ENCODE measurements around the gene EME2. TPM values are rescaled to one million over a fixed set of nuclear protein-coding genes. Genes with fewer than 3 reads are reported as not detected.

Gene EME2
- total RNA-seq, 4 donors from 2014 or later, result 12.8 to 31.8 (median 22.0) TPM

DNA sequence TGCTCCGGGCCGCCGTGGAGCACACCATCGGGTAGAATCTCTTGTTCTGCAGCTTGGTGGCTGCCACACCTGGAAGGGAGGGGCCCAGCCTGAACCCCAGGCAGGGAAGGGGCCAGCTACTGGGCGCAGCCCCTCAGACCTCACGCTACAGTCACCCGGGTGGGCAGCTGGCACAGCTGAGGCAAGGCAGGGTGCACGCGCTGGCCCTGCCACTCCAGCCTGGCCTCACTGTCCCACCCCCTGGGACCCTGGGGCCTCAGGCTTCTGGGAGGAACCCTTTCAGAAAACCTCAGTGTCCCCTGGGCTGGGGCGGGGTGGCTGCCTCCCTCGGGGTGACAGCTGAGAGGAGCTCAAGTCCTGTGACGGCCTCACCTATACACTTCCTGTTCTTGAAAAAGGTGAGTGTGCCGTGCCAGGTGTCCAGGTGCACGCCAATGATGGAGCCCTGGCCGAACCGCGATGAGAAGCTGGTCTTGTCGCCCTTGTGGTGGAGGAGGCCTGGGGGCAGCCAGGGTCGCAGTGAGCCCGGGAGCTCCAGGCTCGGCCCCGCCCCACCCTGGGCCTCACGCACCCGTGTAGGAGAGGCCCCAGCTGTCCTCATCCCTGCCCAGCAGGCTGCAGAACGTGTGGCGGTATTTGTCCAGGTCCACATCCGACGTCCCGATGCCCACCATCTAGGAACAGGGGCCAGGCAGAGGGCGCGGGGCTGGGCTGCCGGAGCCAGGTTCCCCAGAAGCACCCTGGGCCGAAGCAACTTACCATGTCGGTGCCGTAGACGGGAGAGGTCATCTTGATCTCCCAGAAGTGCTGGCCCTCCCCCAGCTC is 5.0 kb downstream of the EME2 start:
- peaks cover 23 to 26% of the 10 kb centered on the region in 2 donors for H3K36me3 ChIP-seq
- H3K9me3 ChIP-seq, result no peaks in the 10 kb centered on the region
- intact Hi-C loops (cut with DNase I), result no loop called here
- H3K4me3 ChIP-seq (replicated peaks in 1 of 3), result no peak overlapping the region
- WGBS, 2 donors, result 86 to 87% methylated on average over 9 to 29 of the region's 36 CpGs
- DNase-seq, result no peak
- H3K4me1 ChIP-seq, result peaks cover 22 to 26% of the 10 kb centered on the region in 2 donors
- H3K27me3 ChIP-seq, result no peaks in the 10 kb centered on the region
- H3K27ac ChIP-seq, result no peak overlapping the region
- TF ChIP-seq, protein P1, sequence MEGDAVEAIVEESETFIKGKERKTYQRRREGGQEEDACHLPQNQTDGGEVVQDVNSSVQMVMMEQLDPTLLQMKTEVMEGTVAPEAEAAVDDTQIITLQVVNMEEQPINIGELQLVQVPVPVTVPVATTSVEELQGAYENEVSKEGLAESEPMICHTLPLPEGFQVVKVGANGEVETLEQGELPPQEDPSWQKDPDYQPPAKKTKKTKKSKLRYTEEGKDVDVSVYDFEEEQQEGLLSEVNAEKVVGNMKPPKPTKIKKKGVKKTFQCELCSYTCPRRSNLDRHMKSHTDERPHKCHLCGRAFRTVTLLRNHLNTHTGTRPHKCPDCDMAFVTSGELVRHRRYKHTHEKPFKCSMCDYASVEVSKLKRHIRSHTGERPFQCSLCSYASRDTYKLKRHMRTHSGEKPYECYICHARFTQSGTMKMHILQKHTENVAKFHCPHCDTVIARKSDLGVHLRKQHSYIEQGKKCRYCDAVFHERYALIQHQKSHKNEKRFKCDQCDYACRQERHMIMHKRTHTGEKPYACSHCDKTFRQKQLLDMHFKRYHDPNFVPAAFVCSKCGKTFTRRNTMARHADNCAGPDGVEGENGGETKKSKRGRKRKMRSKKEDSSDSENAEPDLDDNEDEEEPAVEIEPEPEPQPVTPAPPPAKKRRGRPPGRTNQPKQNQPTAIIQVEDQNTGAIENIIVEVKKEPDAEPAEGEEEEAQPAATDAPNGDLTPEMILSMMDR (IDR thresholded peaks at IDR 0.05), result no peak

DNA sequence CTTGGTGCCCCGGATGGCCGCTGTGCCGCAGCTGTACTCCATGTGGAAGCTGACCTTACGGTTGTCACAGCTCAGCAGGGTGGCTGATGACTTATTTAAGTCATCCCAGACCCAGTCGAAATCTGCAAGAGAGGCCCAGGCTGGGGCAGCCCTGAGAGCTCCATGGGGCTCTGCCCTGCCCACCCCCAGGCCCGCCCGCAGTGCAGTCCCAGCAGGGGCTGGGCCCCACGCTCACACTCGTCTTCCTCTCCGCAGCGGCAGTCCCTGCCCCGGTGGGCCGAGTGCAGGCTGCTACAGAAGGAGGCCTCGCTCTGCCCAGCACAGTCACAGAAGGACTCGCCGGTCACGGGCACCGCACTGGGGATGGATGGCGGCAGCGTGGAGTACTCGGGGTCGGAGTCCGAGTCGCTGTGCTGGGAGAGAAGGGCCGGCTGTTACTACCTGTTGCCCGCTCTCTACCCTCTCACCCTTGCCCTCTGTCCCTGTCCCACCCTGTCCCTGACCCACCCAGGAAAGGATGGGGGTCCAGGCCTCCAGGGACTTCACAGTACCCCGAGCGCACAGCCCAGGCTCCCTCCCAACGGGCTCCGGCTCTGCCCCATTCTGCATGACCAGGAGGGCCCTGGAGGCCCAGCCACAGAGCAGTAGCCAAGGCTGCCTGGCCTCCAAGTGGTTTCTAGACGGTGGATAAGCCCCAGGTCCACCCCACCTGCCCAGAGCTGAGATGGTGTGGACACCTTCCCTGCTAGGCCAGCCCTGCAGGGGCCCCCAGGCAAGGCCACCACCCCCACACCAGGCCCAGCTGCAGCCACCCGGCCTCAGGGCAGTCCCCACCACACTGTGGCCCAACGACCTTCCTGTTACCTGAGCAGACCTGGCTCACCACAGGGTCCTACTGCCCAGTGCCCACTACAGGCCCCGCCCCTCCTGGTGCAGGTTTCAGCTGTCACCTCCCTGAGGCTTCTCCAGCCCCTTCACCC is 5.9 kb downstream of the EME2 start:
- Histone ChIP-seq H3K4me1 (peaks cover 21 to 29% of the 10 kb centered on the region in 2 donors), H3K27ac (no peak overlapping the region), H3K36me3 (peaks cover 23 to 26% of the 10 kb centered on the region in 2 donors), H3K27me3 (no peaks in the 10 kb centered on the region), H3K9me3 (no peaks in the 10 kb centered on the region), H3K4me3 (replicated peaks in 1 of 3) (no peak overlapping the region)
- intact Hi-C loops (cut with DNase I), result no loop called here
- WGBS, 2 donors, result 79 to 88% methylated on average over 12 to 26 of the region's 34 CpGs
- TF ChIP-seq POLR2A (IDR thresholded peaks at IDR 0.05), result no peak
- TF ChIP-seq, protein P1 (IDR thresholded peaks at IDR 0.05), result no peak
- no peak for DNase-seq

DNA sequence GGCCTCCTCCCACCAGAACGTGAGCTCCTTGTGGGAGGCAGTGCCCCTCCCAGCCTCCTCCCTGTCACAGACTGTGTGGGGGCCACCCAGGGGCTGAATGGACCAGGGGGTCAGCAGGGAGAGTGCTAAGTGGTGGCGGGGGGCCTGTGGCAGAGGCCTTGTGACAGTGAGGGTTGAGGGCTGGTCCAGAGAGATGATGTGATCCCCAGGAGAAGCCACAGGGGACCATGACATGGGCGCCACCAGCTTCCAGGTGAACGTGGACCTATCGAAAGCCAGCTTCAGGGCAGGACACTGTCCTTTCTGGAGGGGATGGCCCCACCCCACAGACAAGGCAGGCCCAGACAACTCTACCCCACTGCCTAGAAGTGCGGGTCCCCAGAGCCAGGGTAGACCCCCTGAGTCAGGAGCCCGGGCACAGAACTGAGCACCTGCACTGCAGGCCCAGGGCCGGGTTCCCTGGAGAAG is 6.7 kb downstream of the EME2 start:
- intact Hi-C loops (cut with DNase I), result no loop called here
- H3K27ac ChIP-seq, result no peak overlapping the region
- TF ChIP-seq, protein P1 (IDR thresholded peaks at IDR 0.05), result no peak
- no peak for TF ChIP-seq POLR2A (IDR thresholded peaks at IDR 0.05)
- H3K27me3 ChIP-seq, result no peaks in the 10 kb centered on the region
- DNase-seq, result no peak
- H3K4me1 ChIP-seq, result peaks cover 18 to 31% of the 10 kb centered on the region in 2 donors
- no peak overlapping the region for H3K4me3 ChIP-seq (replicated peaks in 1 of 3)
- peaks cover 23 to 26% of the 10 kb centered on the region in 2 donors for H3K36me3 ChIP-seq
- 87 to 90% methylated on average over 5 to 8 of the region's 8 CpGs for WGBS, 2 donors
- no peaks in the 10 kb centered on the region for H3K9me3 ChIP-seq

DNA sequence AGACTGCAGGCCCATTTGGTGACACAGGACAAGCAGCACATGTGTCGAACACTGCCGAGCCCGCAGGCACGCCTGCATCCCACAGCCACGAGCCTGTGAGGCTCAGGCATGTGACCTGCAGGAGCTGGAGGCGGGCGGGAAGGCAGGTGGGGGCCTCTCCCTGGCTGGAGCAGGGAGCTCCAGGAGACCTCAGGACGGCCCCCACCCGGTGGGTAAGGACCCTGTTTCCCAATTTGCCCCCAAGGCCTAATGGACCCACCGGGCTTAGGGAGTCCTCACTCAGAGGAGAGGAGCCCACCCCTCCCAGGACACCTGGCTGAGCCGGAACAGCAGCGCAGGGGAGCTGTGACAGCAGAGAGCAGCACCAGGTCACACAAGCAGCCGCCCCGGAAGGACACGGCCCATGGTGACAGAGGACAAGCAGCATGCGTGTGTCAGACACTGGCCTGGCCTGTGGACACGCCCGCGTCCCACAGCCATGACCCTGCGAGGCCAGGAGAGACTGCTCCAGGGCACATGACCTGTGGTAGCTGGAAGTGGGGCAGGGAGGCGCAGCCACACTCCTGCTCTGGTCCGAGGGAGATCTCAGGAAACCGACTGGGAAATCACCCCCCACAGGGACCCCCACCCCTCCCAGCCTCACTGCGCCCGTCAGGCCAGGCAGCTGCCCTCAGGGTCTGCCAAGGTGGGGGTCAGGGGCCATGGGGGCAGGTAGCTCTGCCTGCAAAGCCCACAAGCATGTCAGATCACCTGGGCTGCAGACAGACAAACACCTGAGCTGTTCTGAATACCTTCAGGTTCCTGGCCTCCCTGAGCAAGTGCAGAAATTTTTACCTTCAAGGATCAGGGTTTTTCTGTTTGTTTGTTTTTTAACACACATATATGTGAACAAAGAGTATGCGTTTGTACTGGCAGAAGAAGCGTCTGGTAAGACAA is 7.4 kb downstream of the EME2 start:
- WGBS, 2 donors, result 79 to 88% methylated on average over 3 to 15 of the region's 27 CpGs
- H3K27me3 ChIP-seq, result no peaks in the 10 kb centered on the region
- no peak for TF ChIP-seq POLR2A (IDR thresholded peaks at IDR 0.05)
- TF ChIP-seq, protein P1 (IDR thresholded peaks at IDR 0.05), result no peak
- DNase-seq, result no peak
- no peaks in the 10 kb centered on the region for H3K9me3 ChIP-seq
- H3K4me3 ChIP-seq (replicated peaks in 1 of 3), result no peak overlapping the region
- H3K27ac ChIP-seq, result no peak overlapping the region
- peaks cover 22 to 26% of the 10 kb centered on the region in 2 donors for H3K36me3 ChIP-seq
- intact Hi-C loops (cut with DNase I), result no loop called here
- peaks cover 14 to 28% of the 10 kb centered on the region in 2 donors for H3K4me1 ChIP-seq

Measured in thyroid gland (tissue), 4 donors.